Uterus (tissue), 2 donors: ENCODE measurements around the gene RXRG.

Experiments
- POLR2A ChIP-seq, 2 donors: fragments of 450-650 bp; IDR thresholded peaks; one replicate each; pipeline ENCODE4 v1.6.1; 2016; ENCODE audit warnings: antibody characterized with exemption in 2 of 2, mild to moderate bottlenecking in 1 of 2, moderate library complexity in 1 of 2
- TF ChIP-seq, protein P1 (sequence below), 4 experiments: fragments of 200-600 bp in 2 of 4; fragments of 450-650 bp in 2 of 4; sonication (generic) in 2 of 4; IDR thresholded peaks; one replicate each; pipeline ENCODE4 v1.5.1; 2016 to 2019; ENCODE audit warnings: antibody characterized with exemption in 4 of 4, mild to moderate bottlenecking in 2 of 4, moderate library complexity in 1 of 4

DNA sequence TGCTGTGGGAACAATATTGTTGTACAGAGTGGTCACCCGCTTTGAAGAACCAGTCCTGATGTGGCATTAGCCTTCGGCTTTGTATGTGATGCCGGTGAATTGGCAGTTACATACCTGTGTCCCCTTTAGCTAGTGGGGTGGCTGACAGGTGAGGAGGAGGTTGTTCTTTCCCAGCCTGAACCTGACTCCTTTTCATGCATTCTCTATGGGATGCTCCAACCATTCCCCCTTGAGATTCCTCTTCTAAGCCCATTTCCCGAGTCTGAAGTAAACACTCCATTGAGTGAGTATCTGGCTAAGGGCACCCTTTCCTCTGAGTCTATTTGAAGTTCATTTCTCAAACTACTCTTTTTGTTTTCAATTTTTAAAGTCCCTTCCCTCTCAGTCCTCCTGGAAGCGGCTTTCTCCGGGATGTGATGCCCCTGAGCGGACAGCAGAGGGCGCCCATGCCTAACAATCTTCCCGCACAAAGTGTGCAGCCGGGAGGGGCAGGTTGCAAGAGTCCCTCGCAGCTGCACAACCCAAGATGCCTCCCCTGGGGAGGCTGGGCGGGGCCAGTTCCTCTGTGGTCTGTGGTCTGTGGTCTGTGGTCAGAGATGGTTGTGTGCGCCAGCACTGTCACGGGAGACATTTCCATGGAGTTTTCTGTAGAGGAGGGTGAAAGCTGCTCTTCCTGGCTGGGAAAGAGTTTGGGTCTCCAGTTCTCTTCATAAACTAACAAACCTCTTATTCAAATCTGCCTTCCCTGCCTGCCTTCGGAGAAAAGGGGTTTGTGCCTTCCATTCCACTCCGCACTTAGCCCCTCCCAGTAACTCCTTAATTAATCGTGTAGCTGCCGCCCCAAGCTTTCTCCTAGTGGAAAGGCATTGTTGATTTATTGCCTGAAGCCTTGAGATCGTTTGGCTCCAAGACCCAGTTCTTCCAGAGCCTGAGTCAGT, 52.0 kb downstream of the RXRG start:
- TF ChIP-seq, protein P1, sequence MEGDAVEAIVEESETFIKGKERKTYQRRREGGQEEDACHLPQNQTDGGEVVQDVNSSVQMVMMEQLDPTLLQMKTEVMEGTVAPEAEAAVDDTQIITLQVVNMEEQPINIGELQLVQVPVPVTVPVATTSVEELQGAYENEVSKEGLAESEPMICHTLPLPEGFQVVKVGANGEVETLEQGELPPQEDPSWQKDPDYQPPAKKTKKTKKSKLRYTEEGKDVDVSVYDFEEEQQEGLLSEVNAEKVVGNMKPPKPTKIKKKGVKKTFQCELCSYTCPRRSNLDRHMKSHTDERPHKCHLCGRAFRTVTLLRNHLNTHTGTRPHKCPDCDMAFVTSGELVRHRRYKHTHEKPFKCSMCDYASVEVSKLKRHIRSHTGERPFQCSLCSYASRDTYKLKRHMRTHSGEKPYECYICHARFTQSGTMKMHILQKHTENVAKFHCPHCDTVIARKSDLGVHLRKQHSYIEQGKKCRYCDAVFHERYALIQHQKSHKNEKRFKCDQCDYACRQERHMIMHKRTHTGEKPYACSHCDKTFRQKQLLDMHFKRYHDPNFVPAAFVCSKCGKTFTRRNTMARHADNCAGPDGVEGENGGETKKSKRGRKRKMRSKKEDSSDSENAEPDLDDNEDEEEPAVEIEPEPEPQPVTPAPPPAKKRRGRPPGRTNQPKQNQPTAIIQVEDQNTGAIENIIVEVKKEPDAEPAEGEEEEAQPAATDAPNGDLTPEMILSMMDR (IDR thresholded peaks at IDR 0.05) = peak; percentile 90 to 94 (median 91)
- no peak for TF ChIP-seq POLR2A (IDR thresholded peaks at IDR 0.05)
